ENCODE measurements around the gene CHEK2. TPM values are rescaled to one million over a fixed set of nuclear protein-coding genes. Genes with fewer than 3 reads are reported as not detected.

CHEK2 gene
- total and polyA plus RNA-seq, 2 of the 4 experiments (the other 2 are of a cell fraction) = 9.9 to 16.1 TPM

GRCh38 chr22:28656181-28656580 lies 85.4 kb downstream of the CHEK2 start:
- peaks cover 3% of the 10 kb centered on the region; the same call in 1 of the 2 replicates for H4K20me1 ChIP-seq (ENCODE audit: insufficient read depth, low read length)
- no peak overlapping the region for H2BK20ac ChIP-seq (ENCODE audit: low read depth, low read length)
- H3K18ac ChIP-seq (ENCODE audit: low read depth, low read length) = no peak overlapping the region; the same call in 1 of the 2 replicates
- H4K8ac ChIP-seq (ENCODE audit: low read depth in 2 of 2, low read length in 2 of 2) = no peak overlapping the region
- no peak overlapping the region; the same call in 1 of the 2 replicates for H4K5ac ChIP-seq (ENCODE audit: low read depth, low read length)
- no peak overlapping the region for H2BK5ac ChIP-seq (ENCODE audit: low read depth, low read length, poor library complexity, severe bottlenecking)
- H3K27ac ChIP-seq (ENCODE audit: insufficient read depth, low read length) = no peak overlapping the region
- no peaks in the 10 kb centered on the region for H3K27me3 ChIP-seq (ENCODE audit: control insufficient read depth, insufficient read depth, low read length)
- peaks cover 8 to 9% of the 10 kb centered on the region in 2 experiments for H3K79me1 ChIP-seq (ENCODE audit: low read depth in 1 of 2, low read length in 2 of 2)
- no peak overlapping the region for H2BK15ac ChIP-seq (ENCODE audit: low read depth, low read length)
- peaks cover 2% of the 10 kb centered on the region; the same call in 1 of the 2 replicates for H3K4me1 ChIP-seq (ENCODE audit: control insufficient read depth, insufficient read depth, low read length)
- H4K91ac ChIP-seq (ENCODE audit: insufficient read depth, low read depth, low read length) = no peak overlapping the region
- H3K9me3 ChIP-seq (ENCODE audit: control insufficient read depth, insufficient read depth, low read length) = no peaks in the 10 kb centered on the region
- H2AFZ ChIP-seq (replicated peaks; ENCODE audit: low read length, poor library complexity) = no peak overlapping the region
- ChIA-PET CTCF (no interaction called here), POLR2A (ENCODE audit: unreplicated experiment) (no interaction called here)
- no peak overlapping the region for H3K14ac ChIP-seq (replicated peaks; ENCODE audit: low read depth, low read length)
- WGBS, 2 experiments (ENCODE audit: extremely low coverage in 2 of 2, insufficient read length in 1 of 2) = no CpG with 5 or more reads among the region's 3 CpGs
- H3K9ac ChIP-seq (ENCODE audit: low read depth, low read length) = no peak overlapping the region
- TF ChIP-seq CHD1 (IDR thresholded peaks at IDR 0.05; ENCODE audit: low read depth, low read length) = no peak
- TF ChIP-seq CEBPB (IDR thresholded peaks at IDR 0.05; ENCODE audit: low read depth, low read length) = no peak
- no peak for TF ChIP-seq MAZ (IDR thresholded peaks at IDR 0.05; ENCODE audit: borderline replicate concordance, low read depth, low read length)
- intact Hi-C loops (cut with micrococcal nuclease) = no loop called here
- no peak overlapping the region for H2AK5ac ChIP-seq (ENCODE audit: low read depth, low read length)
- no TSS peak for BruUV-seq (replicated peaks)
- ATAC-seq (ENCODE audit: low read depth) (no peak), DNase-seq (no peak)
- no peak overlapping the region for H3K4ac ChIP-seq (ENCODE audit: low read depth, low read length)
- H3K4me2 ChIP-seq (ENCODE audit: low read depth, low read length) = no peak overlapping the region
- no peak overlapping the region for H3K56ac ChIP-seq (ENCODE audit: extremely low read depth, insufficient read depth, low read length)
- dilution Hi-C loops (cut with HindIII; ENCODE audit: low sequenced_read_pairs, unreplicated experiment) = no loop called here
- H3K9me1 ChIP-seq (ENCODE audit: insufficient read depth, low read length) = no peaks in the 10 kb centered on the region
- no peak overlapping the region for H3K23ac ChIP-seq (ENCODE audit: low read depth, low read length)
- in situ Hi-C loops (cut with MboI; ENCODE audit: low sequenced_read_pairs) = no loop called here
- H3K36me3 ChIP-seq (ENCODE audit: control insufficient read depth, insufficient read depth, low read length) = peaks cover 2% of the 10 kb centered on the region; the same call in 1 of the 2 replicates
- H2BK120ac ChIP-seq (ENCODE audit: low read depth, low read length) = no peak overlapping the region
- no peak overlapping the region for H2AK9ac ChIP-seq (replicated peaks; ENCODE audit: low read depth, low read length, poor library complexity)
- no peak overlapping the region for H3K4me3 ChIP-seq (ENCODE audit: insufficient read depth, low read depth, low read length)
